Measurements from ENCODE around the gene RAB15.

Gene RAB15

GRCh38 chr14:64987438-64987767, 15.3 kb upstream of the RAB15 start:
- no peak for DNase-seq

- peak; percentile 89 for DNase-seq
Observed at GRCh38 chr14:64986648-64987437, 14.7 kb upstream of the RAB15 start, which contains the start of gene FNTB. Gene FNTB (plus strand): TSS chr14:64986895. CDS start chr14:64986954, 59 bp downstream.

GRCh38 chr14:64983439-64984310, 11.5 kb upstream of the RAB15 start:
- no peak for DNase-seq

GRCh38 chr14:64979336-64980074, 7.4 kb upstream of the RAB15 start:
- no peak for DNase-seq

- no peak for DNase-seq
Observed at GRCh38 chr14:64974563-64974962, 2.4 kb upstream of the RAB15 start.

GRCh38 chr14:64973826-64974225, 1.7 kb upstream of the RAB15 start:
- DNase-seq: no peak

GRCh38 chr14:64973026-64973442, 898 bp upstream of the RAB15 start:
- DNase-seq: no peak

GRCh38 chr14:64971491-64971942, 619 bp downstream of the RAB15 start:
- DNase-seq: no peak

GRCh38 chr14:64970776-64971477, 1.2 kb downstream of the RAB15 start:
- no peak for DNase-seq

GRCh38 chr14:64970041-64970440, 2.1 kb downstream of the RAB15 start:
- DNase-seq: no peak

- DNase-seq: no peak
Observed at GRCh38 chr14:64968651-64969050, 3.5 kb downstream of the RAB15 start.

GRCh38 chr14:64968167-64968566, 4.0 kb downstream of the RAB15 start:
- DNase-seq: no peak

- DNase-seq: no peak
Observed at GRCh38 chr14:64966976-64967375, 5.2 kb downstream of the RAB15 start.

GRCh38 chr14:64965356-64966000, 6.7 kb downstream of the RAB15 start:
- DNase-seq: no peak

- no peak for DNase-seq
Observed at GRCh38 chr14:64963611-64964010, 8.5 kb downstream of the RAB15 start.

GRCh38 chr14:64960762-64961276, 11.3 kb downstream of the RAB15 start:
- no peak for DNase-seq

- no peak for DNase-seq
Observed at GRCh38 chr14:64958743-64959142, 13.4 kb downstream of the RAB15 start.

GRCh38 chr14:64958201-64958600, 13.9 kb downstream of the RAB15 start:
- no peak for DNase-seq

GRCh38 chr14:64956697-64957406, 15.3 kb downstream of the RAB15 start:
- DNase-seq: no peak

- no peak for DNase-seq
Observed at GRCh38 chr14:64955297-64955696, 16.8 kb downstream of the RAB15 start.
